Endodermal cell (in vitro differentiated cells): ENCODE results near the gene FER. TPM values are rescaled to one million over a fixed set of nuclear protein-coding genes. Genes with fewer than 3 reads are reported as not detected.
A peak's percentile ranks its signal among the peaks of the same experiment; 100 is the strongest.

Experiments used
- DNase-seq: peaks from one replicate; pipeline ENCODE4 v3.0.0-alpha.2; 2017
- H3K27ac ChIP-seq: 2 replicates; pipeline ENCODE4 v1.5.1; 2013; ENCODE audit warnings: mild to moderate bottlenecking, low read depth, low read length, moderate library complexity
- H3K27me3 ChIP-seq: 2 replicates; pipeline ENCODE4 v1.6.1; 2013; ENCODE audit warnings: mild to moderate bottlenecking, low read length, moderate library complexity; ENCODE audit not compliant: insufficient read depth, control insufficient read depth, poor library complexity, severe bottlenecking
- H3K36me3 ChIP-seq: 2 replicates; pipeline ENCODE4 v1.7.0; 2013; ENCODE audit warnings: mild to moderate bottlenecking, low read length, moderate library complexity; ENCODE audit not compliant: control insufficient read depth, insufficient read depth
- H3K4me1 ChIP-seq: one replicate; pipeline ENCODE4 v1.7.0; 2013; ENCODE audit warnings: low read length; ENCODE audit not compliant: control insufficient read depth, insufficient read depth
- H3K4me3 ChIP-seq: 2 replicates; pipeline ENCODE4 v1.5.1; 2013; ENCODE audit warnings: mild to moderate bottlenecking, low read length, moderate library complexity
- H3K9ac ChIP-seq: 2 replicates; pipeline ENCODE4 v1.6.1; 2013; ENCODE audit warnings: mild to moderate bottlenecking, low read length, moderate library complexity; ENCODE audit not compliant: poor library complexity, severe bottlenecking; ENCODE audit errors: extremely low read depth
- H3K9me3 ChIP-seq: 2 replicates; pipeline ENCODE4 v1.6.1; 2013; ENCODE audit warnings: mild to moderate bottlenecking, low read length, moderate library complexity; ENCODE audit not compliant: control insufficient read depth
- H3K27ac Mint-ChIP-seq: 2 replicates; pipeline ENCODE4 v1.8.0; 2020; ENCODE audit warnings: mixed read lengths
- H3K27me3 Mint-ChIP-seq: 2 replicates; pipeline ENCODE4 v1.8.0; 2021; ENCODE audit warnings: mild to moderate bottlenecking, mixed read lengths; ENCODE audit not compliant: insufficient read depth
- H3K36me3 Mint-ChIP-seq: 2 replicates; pipeline ENCODE4 v1.8.0; 2020; ENCODE audit warnings: low read depth, mixed read lengths
- H3K4me1 Mint-ChIP-seq: 2 replicates; pipeline ENCODE4 v1.8.0; 2020; ENCODE audit warnings: mixed read lengths
- H3K4me3 Mint-ChIP-seq: 2 replicates; pipeline ENCODE4 v1.8.0; 2020; ENCODE audit warnings: mild to moderate bottlenecking, moderate library complexity, mixed read lengths
- H3K9me3 Mint-ChIP-seq: 2 replicates; pipeline ENCODE4 v1.8.0; 2020; ENCODE audit warnings: mild to moderate bottlenecking, mixed read lengths
- CTCF ChIP-seq: fragments of 200-600 bp; sonication (generic); conservative IDR thresholded peaks from 2 replicates; pipeline ENCODE4 v1.5.0; 2021; ENCODE audit warnings: antibody characterized with exemption, mild to moderate bottlenecking
- WGBS, 2 experiments: methylation state at CpG; one replicate each; pipeline versions ENCODE4 v1.1.5 to v1.1.7; 2013; ENCODE audit warnings: missing lambda C conversion rate in 2 of 2, mixed read lengths in 1 of 2; ENCODE audit not compliant: insufficient coverage in 1 of 2, insufficient read length in 1 of 2; 5-methylcytosine and 5-hydroxymethylcytosine counted together
- total RNA-seq, 2 donors: library from RNA; stranded (reverse); fragmentation: NEBNext Ultra II Directional in 1 of 2; extraction: Animal tissue kit (Norgen Biotek cat#: 25700) in 1 of 2; gene quantifications; 2 replicates in 1 of 2; 3 replicates in 1 of 2; pipeline ENCODE4 v1.2.1, GENCODE V29; 2021

FER gene
- total RNA-seq, 2 donors from 2014 or later = 24.5 to 26.8 TPM

DNA sequence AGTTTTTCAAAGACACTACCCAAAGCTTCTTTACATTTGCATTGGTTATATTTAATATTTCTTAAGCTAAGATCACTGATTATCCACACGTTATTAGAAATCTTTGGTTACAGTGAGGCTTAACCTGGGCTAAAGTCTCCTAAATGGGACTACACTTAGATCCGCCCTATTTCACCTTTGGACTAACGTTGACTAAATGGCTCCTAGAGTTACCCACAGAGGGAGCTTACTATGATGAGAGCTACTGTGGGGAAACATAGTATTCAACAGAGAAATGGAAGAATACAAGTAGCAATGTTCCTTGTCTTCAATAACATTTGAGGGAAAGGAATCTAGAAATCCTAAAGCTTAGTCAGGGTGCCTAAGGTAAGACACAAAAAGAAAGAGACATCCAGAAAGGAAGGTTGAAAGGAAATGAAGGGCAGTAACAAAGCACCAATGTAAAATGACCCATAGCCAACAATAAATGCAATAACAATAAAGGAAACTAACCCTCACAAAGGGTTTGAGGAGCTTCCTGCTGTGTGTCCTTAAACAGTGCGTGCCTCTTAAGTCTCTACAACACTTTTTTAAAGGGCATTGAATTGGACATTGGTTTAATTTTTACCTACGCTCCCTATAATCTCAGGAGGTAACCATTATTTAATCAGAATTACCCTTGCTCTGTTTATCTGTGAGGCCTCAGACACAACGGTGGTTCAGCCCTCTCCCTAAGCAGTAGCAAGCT, 445.0 kb downstream of the FER start:
- Histone ChIP-seq H3K4me1 (peaks cover 13% of the 10 kb centered on the region), H3K27ac (no peak overlapping the region), H3K27me3 (no peaks in the 10 kb centered on the region), H3K9me3 (no peaks in the 10 kb centered on the region), H3K9ac (no peak overlapping the region), H3K4me3 (no peak overlapping the region), H3K36me3 (no peaks in the 10 kb centered on the region)
- Mint-ChIP-seq H3K27ac (peak overlapping the region; percentile 8), H3K4me1 (peaks cover 29% of the 10 kb centered on the region), H3K27me3 (no peaks in the 10 kb centered on the region), H3K9me3 (no peaks in the 10 kb centered on the region), H3K4me3 (no peak overlapping the region), H3K36me3 (peaks cover 3% of the 10 kb centered on the region)
- 74 to 77% methylated on average over 6 of the region's 6 CpGs for WGBS, 2 experiments
- no peak for TF ChIP-seq CTCF
- DNase-seq = no peak

- no peak overlapping the region for H3K27ac Mint-ChIP-seq
- DNase-seq = no peak
- Histone ChIP-seq H3K4me3 (no peak overlapping the region), H3K27ac (no peak overlapping the region), H3K27me3 (no peaks in the 10 kb centered on the region), H3K4me1 (peaks cover 13% of the 10 kb centered on the region), H3K36me3 (no peaks in the 10 kb centered on the region), H3K9ac (no peak overlapping the region), H3K9me3 (no peaks in the 10 kb centered on the region)
- H3K9me3 Mint-ChIP-seq = no peaks in the 10 kb centered on the region
- 56 to 75% methylated on average over 1 of the region's 2 CpGs for WGBS, 2 experiments
- peaks cover 29% of the 10 kb centered on the region for H3K4me1 Mint-ChIP-seq
- no peak for TF ChIP-seq CTCF
- H3K27me3 Mint-ChIP-seq = no peaks in the 10 kb centered on the region
- no peaks in the 10 kb centered on the region for H3K36me3 Mint-ChIP-seq
- H3K4me3 Mint-ChIP-seq = no peak overlapping the region
Measured at GRCh38 chr5:109195667-109196066, 448.0 kb downstream of the FER start.

GRCh38 chr5:109196087-109196822, 448.6 kb downstream of the FER start:
- H3K4me3 ChIP-seq = no peak overlapping the region
- 92 to 100% methylated on average over 1 to 2 of the region's 2 CpGs for WGBS, 2 experiments
- no peak for DNase-seq

More at GRCh38 chr5:109196087-109196822, 448.6 kb downstream of the FER start:
- no peak overlapping the region for H3K9ac ChIP-seq
- H3K4me1 Mint-ChIP-seq = peaks cover 28% of the 10 kb centered on the region
- no peak overlapping the region for H3K27ac Mint-ChIP-seq
- no peaks in the 10 kb centered on the region for H3K9me3 Mint-ChIP-seq
- TF ChIP-seq CTCF = no peak
- no peaks in the 10 kb centered on the region for H3K9me3 ChIP-seq
- no peaks in the 10 kb centered on the region for H3K27me3 ChIP-seq
- H3K27me3 Mint-ChIP-seq = no peaks in the 10 kb centered on the region
- no peaks in the 10 kb centered on the region for H3K36me3 Mint-ChIP-seq
- H3K4me3 Mint-ChIP-seq = no peak overlapping the region
- H3K4me1 ChIP-seq = peaks cover 13% of the 10 kb centered on the region
- H3K36me3 ChIP-seq = no peaks in the 10 kb centered on the region
- no peak overlapping the region for H3K27ac ChIP-seq
